Skeletal muscle cell (primary cell): ENCODE data around the gene MAPKBP1.

ENCODE experiments used
- DNase-seq: peaks from one replicate; pipeline ENCODE4 v3.0.0-alpha.2; 2010; ENCODE audit warnings: low read depth
- H3K4me3 ChIP-seq: 2 replicates; pipeline ENCODE4 v1.5.1; 2011; ENCODE audit warnings: low read depth, mild to moderate bottlenecking, control low read depth, low read length, moderate library complexity

The MAPKBP1 gene

GRCh38 chr15:41856716-41857115, 82.4 kb downstream of the MAPKBP1 start:
- DNase-seq, result no peak
- no peak overlapping the region for H3K4me3 ChIP-seq

- H3K4me3 ChIP-seq, result no peak overlapping the region
- DNase-seq, result no peak
Observed at GRCh38 chr15:41857316-41857715, 83.0 kb downstream of the MAPKBP1 start.

GRCh38 chr15:41858756-41859155, 84.5 kb downstream of the MAPKBP1 start:
- DNase-seq, result no peak
- H3K4me3 ChIP-seq, result no peak overlapping the region

- no peak overlapping the region for H3K4me3 ChIP-seq
- DNase-seq, result no peak
Observed at GRCh38 chr15:41860049-41860828, 86.0 kb downstream of the MAPKBP1 start.

- no peak overlapping the region for H3K4me3 ChIP-seq
- no peak for DNase-seq
Observed at GRCh38 chr15:41861736-41862356, 87.6 kb downstream of the MAPKBP1 start.

- DNase-seq, result no peak
Observed at GRCh38 chr15:41862515-41863116, 88.3 kb downstream of the MAPKBP1 start.

GRCh38 chr15:41865490-41866055, 91.3 kb downstream of the MAPKBP1 start:
- H3K4me3 ChIP-seq, result no peak overlapping the region
- no peak for DNase-seq

More at GRCh38 chr15:41862515-41863116, 88.3 kb downstream of the MAPKBP1 start:
- H3K4me3 ChIP-seq, result no peak overlapping the region

- DNase-seq, result no peak
- no peak overlapping the region for H3K4me3 ChIP-seq
Observed at GRCh38 chr15:41866263-41866703, 92.0 kb downstream of the MAPKBP1 start.

- H3K4me3 ChIP-seq, result no peak overlapping the region
- no peak for DNase-seq
Observed at GRCh38 chr15:41866872-41867579, 92.7 kb downstream of the MAPKBP1 start.

- no peak overlapping the region for H3K4me3 ChIP-seq
- no peak for DNase-seq
Observed at GRCh38 chr15:41868321-41868720, 94.0 kb downstream of the MAPKBP1 start.

GRCh38 chr15:41869770-41870688, 95.7 kb downstream of the MAPKBP1 start:
- no peak for DNase-seq

GRCh38 chr15:41870689-41871081, 96.4 kb downstream of the MAPKBP1 start:
- peak; percentile 57 for DNase-seq
- no peak overlapping the region for H3K4me3 ChIP-seq

More at GRCh38 chr15:41869770-41870688, 95.7 kb downstream of the MAPKBP1 start:
- no peak overlapping the region for H3K4me3 ChIP-seq

- no peak overlapping the region for H3K4me3 ChIP-seq
- DNase-seq, result no peak
Observed at GRCh38 chr15:41871175-41871905, 97.1 kb downstream of the MAPKBP1 start.

- no peak overlapping the region for H3K4me3 ChIP-seq
- DNase-seq, result no peak
Observed at GRCh38 chr15:41872166-41872747, 98.0 kb downstream of the MAPKBP1 start.

- no peak overlapping the region for H3K4me3 ChIP-seq
- no peak for DNase-seq
Observed at GRCh38 chr15:41873711-41874110, 99.4 kb downstream of the MAPKBP1 start.

- no peak overlapping the region for H3K4me3 ChIP-seq
- no peak for DNase-seq
Observed at GRCh38 chr15:41874736-41875135, 100.5 kb downstream of the MAPKBP1 start.

- DNase-seq, result no peak
- no peak overlapping the region for H3K4me3 ChIP-seq
Observed at GRCh38 chr15:41876007-41876406, 101.7 kb downstream of the MAPKBP1 start.

GRCh38 chr15:41876689-41877088, 102.4 kb downstream of the MAPKBP1 start:
- H3K4me3 ChIP-seq, result no peak overlapping the region
- no peak for DNase-seq
